ENCODE measurements around the gene FAM161B.

- TF ChIP-seq, protein P1, sequence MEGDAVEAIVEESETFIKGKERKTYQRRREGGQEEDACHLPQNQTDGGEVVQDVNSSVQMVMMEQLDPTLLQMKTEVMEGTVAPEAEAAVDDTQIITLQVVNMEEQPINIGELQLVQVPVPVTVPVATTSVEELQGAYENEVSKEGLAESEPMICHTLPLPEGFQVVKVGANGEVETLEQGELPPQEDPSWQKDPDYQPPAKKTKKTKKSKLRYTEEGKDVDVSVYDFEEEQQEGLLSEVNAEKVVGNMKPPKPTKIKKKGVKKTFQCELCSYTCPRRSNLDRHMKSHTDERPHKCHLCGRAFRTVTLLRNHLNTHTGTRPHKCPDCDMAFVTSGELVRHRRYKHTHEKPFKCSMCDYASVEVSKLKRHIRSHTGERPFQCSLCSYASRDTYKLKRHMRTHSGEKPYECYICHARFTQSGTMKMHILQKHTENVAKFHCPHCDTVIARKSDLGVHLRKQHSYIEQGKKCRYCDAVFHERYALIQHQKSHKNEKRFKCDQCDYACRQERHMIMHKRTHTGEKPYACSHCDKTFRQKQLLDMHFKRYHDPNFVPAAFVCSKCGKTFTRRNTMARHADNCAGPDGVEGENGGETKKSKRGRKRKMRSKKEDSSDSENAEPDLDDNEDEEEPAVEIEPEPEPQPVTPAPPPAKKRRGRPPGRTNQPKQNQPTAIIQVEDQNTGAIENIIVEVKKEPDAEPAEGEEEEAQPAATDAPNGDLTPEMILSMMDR (IDR thresholded peaks at IDR 0.05): no peak
- TF ChIP-seq POLR2AphosphoS5 (IDR thresholded peaks at IDR 0.05): no peak
Measured at GRCh38 chr14:73909681-73910080, 40.2 kb downstream of the FAM161B start.
